Kidney (tissue), 14 donors: Measurements from ENCODE around the gene SPATA2. TPM values are rescaled to one million over a fixed set of nuclear protein-coding genes. Genes with fewer than 3 reads are reported as not detected.

Source experiments
- DNase-seq, 5 donors: peaks; one replicate each; pipeline ENCODE4 v3.0.0-alpha.2; 2013 to 2020
- FAIRE-seq: peaks from 2 replicates; lab custom pipeline; 2012; peaks lifted over from hg19 to GRCh38; lab: Jason Lieb, UNC
- H3K27ac ChIP-seq, 2 donors: one replicate each; pipeline ENCODE4 v1.7.0; 2013; ENCODE audit warnings: low read depth in 2 of 2, low read length in 2 of 2, inconsistent platforms in 1 of 2
- H3K27me3 ChIP-seq: one replicate; pipeline ENCODE4 v1.7.1; 2013; ENCODE audit warnings: low read length, inconsistent platforms; ENCODE audit not compliant: control insufficient read depth, insufficient read depth
- H3K36me3 ChIP-seq, 3 donors: one replicate each; pipeline versions ENCODE4 v1.7.0 to v1.7.1; 2013; ENCODE audit warnings: low read length in 3 of 3, control low read depth in 1 of 3, inconsistent platforms in 1 of 3; ENCODE audit not compliant: insufficient read depth in 3 of 3, control insufficient read depth in 2 of 3
- H3K4me1 ChIP-seq, 3 donors: one replicate each; pipeline versions ENCODE4 v1.7.0 to v1.7.1; 2013; ENCODE audit warnings: low read length in 3 of 3, inconsistent platforms in 1 of 3, low read depth in 1 of 3; ENCODE audit not compliant: control insufficient read depth in 2 of 3, insufficient read depth in 2 of 3
- H3K4me3 ChIP-seq, 3 donors: one replicate each; pipeline versions ENCODE4 v1.7.0 to v1.8.1; 2013; ENCODE audit warnings: low read length in 3 of 3, control low read depth in 1 of 3, inconsistent platforms in 1 of 3
- H3K9ac ChIP-seq, 3 donors: one replicate each; pipeline versions ENCODE4 v1.7.0 to v1.7.1; 2013; ENCODE audit warnings: low read length in 3 of 3, control low read depth in 1 of 3, inconsistent platforms in 1 of 3
- H3K9me3 ChIP-seq, 3 donors: one replicate each; pipeline versions ENCODE4 v1.7.0 to v1.7.1; 2013; ENCODE audit warnings: low read length in 3 of 3, control low read depth in 1 of 3, inconsistent platforms in 1 of 3; ENCODE audit not compliant: control insufficient read depth in 2 of 3, insufficient read depth in 1 of 3
- intact Hi-C: fragments of 100-400 bp; cut with DNase I; formaldehyde crosslinking; loops from one replicate; pipeline ENCODE4 v1.11.1; 2022
- polyA plus RNA-seq: library from polyadenylated mRNA; stranded (reverse); fragments of 350-450 nt; fragmentation: Illumina TruSeq; extraction: RNeasy Lipid Tissue Mini Kit (QIAGEN cat#74804); gene quantifications from one replicate; pipeline ENCODE4 v1.2.3, GENCODE V29; 2014; ENCODE audit warnings: low read depth, low replicate concordance; ENCODE audit not compliant: insufficient read depth
- total RNA-seq: library from RNA; stranded (reverse); fragmentation: NEBNext Ultra II Directional; extraction: Animal tissue kit (Norgen Biotek cat#: 25700); gene quantifications from one replicate; pipeline ENCODE4 v1.2.1, GENCODE V29; 2021
- TF ChIP-seq, protein P1 (sequence below): IDR thresholded peaks from 3 replicates; pipeline ENCODE4 v1.5.1; 2012; ENCODE audit warnings: mild to moderate bottlenecking, moderate library complexity, borderline replicate concordance; ENCODE audit not compliant: insufficient read depth; ENCODE audit errors: extremely low read depth
- donor health status: control.
- donor health status: control.
- donor health status: control.
- donor health status: control.
- donor health status: control.
- donor health status: DM: yes; HTN: yes; CAD: no.
- donor health status: Normal renal cell carcinoma (clear cell type).

SPATA2 gene
- total and polyA plus RNA-seq, 2 donors from 2014 or later = 5.8 to 9.0 TPM

DNA sequence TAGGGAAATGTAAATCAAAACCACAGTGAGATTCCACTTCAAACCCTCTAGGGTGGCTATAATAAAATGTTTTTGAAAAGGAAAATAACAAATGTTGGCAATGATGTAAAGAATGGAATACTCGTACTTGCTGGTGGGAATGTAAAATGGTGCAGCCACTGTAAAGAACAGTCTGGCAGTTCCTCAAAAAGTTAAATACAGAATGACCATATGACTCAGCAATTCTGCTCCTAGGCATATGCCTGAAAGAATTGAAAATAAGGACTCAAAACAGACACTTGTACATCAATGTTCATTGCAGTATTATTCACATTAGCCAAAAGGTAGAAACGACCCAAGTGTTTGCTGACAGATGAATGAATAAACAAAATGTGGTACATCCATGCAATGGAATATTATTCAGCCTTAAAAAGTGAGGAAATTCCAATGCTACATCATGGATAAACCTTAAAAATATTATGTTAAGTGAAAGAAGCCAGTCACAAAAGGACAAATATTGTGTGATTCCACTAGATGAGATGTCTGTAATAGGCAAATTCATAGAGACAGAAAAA is 10.6 kb upstream of the SPATA2 start:
- Histone ChIP-seq H3K27me3 (no peaks in the 10 kb centered on the region), H3K9me3 (no peaks in the 10 kb centered on the region), H3K4me1 (no peaks in the 10 kb centered on the region), H3K9ac (no peak overlapping the region), H3K36me3 (no peaks in the 10 kb centered on the region), H3K4me3 (no peak overlapping the region), H3K27ac (no peak overlapping the region)
- TF ChIP-seq, protein P1, sequence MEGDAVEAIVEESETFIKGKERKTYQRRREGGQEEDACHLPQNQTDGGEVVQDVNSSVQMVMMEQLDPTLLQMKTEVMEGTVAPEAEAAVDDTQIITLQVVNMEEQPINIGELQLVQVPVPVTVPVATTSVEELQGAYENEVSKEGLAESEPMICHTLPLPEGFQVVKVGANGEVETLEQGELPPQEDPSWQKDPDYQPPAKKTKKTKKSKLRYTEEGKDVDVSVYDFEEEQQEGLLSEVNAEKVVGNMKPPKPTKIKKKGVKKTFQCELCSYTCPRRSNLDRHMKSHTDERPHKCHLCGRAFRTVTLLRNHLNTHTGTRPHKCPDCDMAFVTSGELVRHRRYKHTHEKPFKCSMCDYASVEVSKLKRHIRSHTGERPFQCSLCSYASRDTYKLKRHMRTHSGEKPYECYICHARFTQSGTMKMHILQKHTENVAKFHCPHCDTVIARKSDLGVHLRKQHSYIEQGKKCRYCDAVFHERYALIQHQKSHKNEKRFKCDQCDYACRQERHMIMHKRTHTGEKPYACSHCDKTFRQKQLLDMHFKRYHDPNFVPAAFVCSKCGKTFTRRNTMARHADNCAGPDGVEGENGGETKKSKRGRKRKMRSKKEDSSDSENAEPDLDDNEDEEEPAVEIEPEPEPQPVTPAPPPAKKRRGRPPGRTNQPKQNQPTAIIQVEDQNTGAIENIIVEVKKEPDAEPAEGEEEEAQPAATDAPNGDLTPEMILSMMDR = no peak
- FAIRE-seq = no peak
- intact Hi-C loops = no loop called here
- no peak for DNase-seq

DNA sequence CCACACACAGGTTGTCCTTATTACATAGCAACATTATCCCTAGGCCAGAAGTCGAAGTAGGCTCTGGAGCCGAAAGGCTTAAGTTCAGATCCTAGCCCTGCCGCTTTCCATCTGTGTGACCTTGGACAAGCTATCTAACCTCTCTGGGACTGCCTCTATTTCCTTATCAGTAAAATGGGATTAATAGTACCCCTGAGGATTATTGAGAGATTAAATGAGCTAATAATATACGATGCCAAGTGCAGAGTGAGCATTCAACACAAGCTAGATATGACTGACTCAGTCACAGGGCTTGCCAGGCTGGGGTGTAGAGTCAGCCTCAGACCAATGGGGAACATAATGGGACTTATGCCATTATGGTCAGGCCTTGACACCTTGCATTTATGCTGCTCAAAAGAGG is 8.9 kb upstream of the SPATA2 start:
- H3K9ac ChIP-seq = no peak overlapping the region
- TF ChIP-seq, protein P1 = no peak
- H3K27me3 ChIP-seq = no peaks in the 10 kb centered on the region
- no peaks in the 10 kb centered on the region for H3K36me3 ChIP-seq
- FAIRE-seq (no peak), DNase-seq (no peak)
- H3K4me1 ChIP-seq = no peaks in the 10 kb centered on the region
- no peaks in the 10 kb centered on the region for H3K9me3 ChIP-seq
- H3K4me3 ChIP-seq = no peak overlapping the region
- intact Hi-C loops = no loop called here
- no peak overlapping the region for H3K27ac ChIP-seq

DNA sequence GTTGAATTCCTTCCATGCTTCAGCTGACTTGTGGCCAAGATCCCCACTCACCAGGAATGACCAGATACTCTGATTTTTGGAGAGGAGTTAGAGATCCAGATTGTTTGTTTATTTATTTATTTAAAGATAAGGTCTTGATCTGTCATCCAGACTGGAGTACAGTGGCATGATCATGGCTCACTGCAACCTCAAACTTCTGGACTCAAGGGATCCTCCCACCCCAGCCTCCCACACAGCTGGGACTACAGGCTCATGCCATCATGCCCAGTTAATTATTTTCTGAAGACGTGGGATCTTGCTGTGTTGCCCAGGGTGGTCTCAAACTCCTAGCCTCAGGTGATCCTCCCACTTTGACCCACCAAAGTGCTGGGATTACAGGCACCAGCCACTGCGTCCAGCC is 4.1 kb upstream of the SPATA2 start:
- no peak for DNase-seq
- intact Hi-C loops = no loop called here
- Histone ChIP-seq H3K4me1 (peaks cover 0 to 2% (median 0%) of the 10 kb centered on the region in 3 donors), H3K9me3 (no peaks in the 10 kb centered on the region), H3K9ac (no peak overlapping the region), H3K4me3 (no peak overlapping the region), H3K27me3 (no peaks in the 10 kb centered on the region), H3K27ac (no peak overlapping the region), H3K36me3 (no peaks in the 10 kb centered on the region)
- TF ChIP-seq, protein P1 = no peak
- FAIRE-seq = no peak

DNA sequence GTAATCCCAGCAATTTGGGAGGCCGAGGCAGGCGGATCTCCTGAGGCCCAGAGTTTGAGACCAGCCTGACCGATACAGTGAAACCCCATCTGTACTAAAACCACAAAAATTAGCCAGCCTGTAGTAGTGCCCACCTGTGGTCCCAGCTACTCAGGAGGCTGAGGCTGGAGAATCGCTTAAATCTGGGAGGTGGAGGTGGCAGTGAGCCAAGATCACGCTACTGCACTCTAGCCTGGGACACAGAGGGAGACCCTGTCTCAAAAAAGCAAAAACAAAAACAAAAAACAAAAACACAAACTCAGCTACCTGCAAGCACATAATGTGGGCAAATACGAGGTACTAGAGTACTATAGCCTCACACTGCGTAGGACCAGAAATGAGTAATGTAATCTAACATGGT is 3.7 kb upstream of the SPATA2 start:
- Histone ChIP-seq H3K9ac (no peak overlapping the region), H3K4me1 (peaks cover 0 to 6% (median 0%) of the 10 kb centered on the region in 3 donors), H3K27ac (no peak overlapping the region), H3K9me3 (no peaks in the 10 kb centered on the region), H3K4me3 (no peak overlapping the region), H3K36me3 (no peaks in the 10 kb centered on the region), H3K27me3 (no peaks in the 10 kb centered on the region)
- DNase-seq = no peak
- intact Hi-C loops = no loop called here
- no peak for FAIRE-seq
- TF ChIP-seq, protein P1 = no peak
